ENCODE data around the gene SVEP1.

SVEP1 gene

DNA sequence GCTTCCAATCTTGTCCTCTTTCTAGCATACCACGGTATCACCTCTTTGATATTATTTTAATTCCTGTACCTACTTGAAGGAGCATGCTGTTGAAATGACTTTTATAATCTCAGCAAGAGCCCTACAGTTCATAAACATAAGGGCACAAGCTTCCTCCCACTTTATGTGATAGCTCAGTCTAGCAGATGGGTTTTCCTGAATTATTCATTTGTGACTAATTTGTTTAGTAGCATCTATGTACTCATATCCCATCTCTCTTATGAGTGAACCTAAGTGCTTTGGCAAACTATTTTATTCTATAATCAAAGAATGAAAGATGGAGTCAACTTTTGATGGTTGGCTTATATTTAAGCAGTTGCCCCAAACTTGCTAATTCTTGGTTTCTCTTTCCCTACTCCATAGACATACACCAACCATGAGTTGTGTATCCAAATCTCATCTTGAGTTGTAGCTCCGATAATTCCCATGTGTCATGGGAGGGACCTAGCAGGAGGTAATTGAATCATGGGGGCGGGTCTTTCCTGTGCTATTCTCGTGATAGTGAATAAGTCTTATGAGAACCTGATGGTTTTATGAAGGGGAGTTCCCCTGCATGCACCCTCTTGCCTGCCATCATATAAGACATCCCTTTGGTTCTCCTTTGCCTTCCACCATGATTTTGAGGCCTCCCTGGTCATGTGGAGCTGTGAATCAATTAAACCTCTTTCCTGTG is 259.6 kb downstream of the SVEP1 start:
- no peak for DNase-seq (ENCODE audit: low spot score)

- no peak for DNase-seq (ENCODE audit: low spot score)
Measured at GRCh38 chr9:110317911-110318310, 261.6 kb downstream of the SVEP1 start.

DNA sequence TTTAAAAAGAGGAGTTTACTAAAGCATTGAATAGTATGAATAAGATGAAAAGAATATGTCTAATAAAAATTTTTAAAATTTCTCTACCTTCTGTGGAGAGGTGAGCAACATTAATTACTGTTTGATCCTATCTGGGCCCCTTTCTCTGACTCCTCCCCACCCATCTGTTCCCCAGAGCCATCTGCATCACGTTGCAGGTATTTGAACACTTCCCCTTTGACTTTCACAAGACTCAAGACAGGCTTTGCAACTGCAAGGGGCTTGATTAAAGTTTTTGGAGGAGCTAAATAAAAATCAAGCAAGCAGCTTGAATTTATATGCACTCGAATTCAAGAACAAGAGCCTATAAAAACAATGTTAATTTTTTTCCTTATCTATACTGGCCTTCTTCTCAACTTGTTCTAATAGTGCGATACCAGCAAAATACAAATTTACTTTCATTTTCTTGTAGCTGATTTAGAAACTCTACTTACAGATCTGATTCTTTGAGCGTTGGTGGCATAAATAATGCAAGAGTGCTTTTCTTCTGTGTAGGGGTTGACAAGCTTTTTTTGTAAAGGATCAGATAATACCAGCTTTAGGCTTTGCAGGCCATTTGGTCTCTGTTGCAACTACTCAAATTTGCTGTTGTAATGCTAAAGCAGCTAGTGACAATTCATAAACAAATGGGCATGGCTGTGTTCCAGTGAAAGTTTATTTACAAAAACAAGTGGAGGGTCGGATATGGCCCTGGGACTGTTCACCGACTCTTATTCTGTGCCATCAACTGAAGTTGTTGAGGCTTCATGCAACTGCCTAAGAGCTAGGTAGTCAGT is 263.1 kb downstream of the SVEP1 start:
- DNase-seq (ENCODE audit: low spot score) = no peak
